DOHH2 (cell line): ENCODE results near the gene RPS28.

Experiments
- CTCF ChIP-seq: fragments of 200-600 bp; sonication (generic); IDR thresholded peaks from one replicate; pipeline ENCODE4 v1.5.1; 2014; ENCODE audit warnings: antibody characterized with exemption, mild to moderate bottlenecking, low read depth, low read length; ENCODE audit not compliant: poor library complexity, severe bottlenecking
- EZH2phosphoT487 ChIP-seq: fragments of 200-600 bp; sonication (generic); IDR thresholded peaks from 2 replicates; pipeline ENCODE4 v1.6.1; 2017; ENCODE audit warnings: borderline replicate concordance, mild to moderate bottlenecking, antibody characterized with exemption, low read length, moderate library complexity, mixed read lengths

DNA sequence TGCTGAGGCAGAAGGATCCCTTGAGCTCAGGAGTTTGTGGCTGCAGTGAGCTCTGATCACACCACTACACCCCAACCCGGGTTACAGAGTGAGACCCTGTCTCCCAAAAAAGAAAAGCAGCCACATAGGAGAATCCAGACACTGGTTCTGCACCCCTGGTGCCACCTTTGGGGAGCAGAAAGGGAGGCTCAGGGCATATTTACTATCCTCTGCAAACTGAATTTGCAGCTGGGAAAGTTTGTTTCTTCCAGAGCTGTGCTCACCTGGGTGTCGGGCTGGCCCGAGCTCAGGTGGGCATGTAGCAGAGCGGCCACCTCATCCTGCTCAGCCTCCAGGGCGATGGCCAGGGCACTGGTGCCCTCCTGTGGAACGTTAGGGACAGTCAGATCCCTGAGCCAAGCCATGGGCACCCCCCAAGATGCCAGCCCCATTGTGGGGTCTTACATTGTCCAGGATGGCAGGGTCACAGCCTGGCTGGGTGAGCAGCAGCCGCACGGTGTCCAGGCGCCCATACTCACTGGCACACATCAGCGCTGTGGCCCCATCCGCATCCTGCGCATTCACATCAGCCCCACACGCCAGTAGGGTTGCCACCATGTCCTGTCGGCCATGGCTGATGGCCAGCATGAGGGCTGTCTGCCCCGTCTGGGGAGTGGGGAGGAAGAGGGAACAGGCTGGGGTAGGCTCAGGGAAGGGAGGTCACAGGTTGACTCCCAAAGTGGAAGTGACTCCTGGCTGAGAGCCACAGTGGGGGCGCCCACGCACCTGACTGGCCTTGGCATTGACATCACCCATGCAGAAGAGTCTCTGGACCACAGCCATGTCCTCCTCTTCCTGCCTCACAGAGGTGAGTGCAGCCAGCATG, 3.1 kb downstream of the RPS28 start:
- TF ChIP-seq CTCF = peak; percentile 22
- no peak for TF ChIP-seq EZH2phosphoT487
